Stimulated activated CD4-positive, alpha-beta T cell treated with anti-CD3 and anti-CD28 coated beads, TNF-alpha, amount 100 ng/mL, for 1 hour (primary cell): Measurements from ENCODE around the gene TMEM178A.
"Not testable (repeated sequence)": the region's sequence is repeated elsewhere in the genome, so short reads cannot be mapped to it uniquely, and the experiment has no call there.

Experiments used
- DNase-seq, 3 donors: peaks; one replicate each; pipeline ENCODE4 v3.0.0-alpha.2; 2020; ENCODE audit warnings: low read depth in 3 of 3, low spot score in 1 of 3

Gene TMEM178A

GRCh38 chr2:39708003-39708402, 42.3 kb downstream of the TMEM178A start:
- no peak for DNase-seq

- no peak for DNase-seq
Measured at GRCh38 chr2:39710807-39711206, 45.1 kb downstream of the TMEM178A start.

GRCh38 chr2:39712953-39713352, 47.2 kb downstream of the TMEM178A start:
- no peak for DNase-seq

- DNase-seq: no peak
Measured at GRCh38 chr2:39715095-39715494, 49.4 kb downstream of the TMEM178A start.

- DNase-seq: no peak
Measured at GRCh38 chr2:39715822-39716221, 50.1 kb downstream of the TMEM178A start.

- no peak for DNase-seq
Measured at GRCh38 chr2:39717067-39717466, 51.4 kb downstream of the TMEM178A start.

- DNase-seq: no peak
Measured at GRCh38 chr2:39718483-39718882, 52.8 kb downstream of the TMEM178A start.

GRCh38 chr2:39719317-39719716, 53.6 kb downstream of the TMEM178A start:
- no peak for DNase-seq

- no peak for DNase-seq
Measured at GRCh38 chr2:39720970-39721369, 55.3 kb downstream of the TMEM178A start.

GRCh38 chr2:39723497-39723896, 57.8 kb downstream of the TMEM178A start:
- DNase-seq: no peak

GRCh38 chr2:39723946-39724827, 58.5 kb downstream of the TMEM178A start:
- DNase-seq: no peak

- no peak for DNase-seq
Measured at GRCh38 chr2:39724828-39725144, 59.1 kb downstream of the TMEM178A start.

GRCh38 chr2:39725401-39725800, 59.7 kb downstream of the TMEM178A start:
- no peak for DNase-seq

- DNase-seq: not testable (repeated sequence)
Measured at GRCh38 chr2:39728085-39728484, 62.4 kb downstream of the TMEM178A start.

- DNase-seq: no peak
Measured at GRCh38 chr2:39728941-39729351, 63.2 kb downstream of the TMEM178A start.

GRCh38 chr2:39730276-39730675, 64.6 kb downstream of the TMEM178A start:
- DNase-seq: no peak

GRCh38 chr2:39730685-39731302, 65.1 kb downstream of the TMEM178A start:
- no peak for DNase-seq

- no peak for DNase-seq
Measured at GRCh38 chr2:39731546-39731945, 65.8 kb downstream of the TMEM178A start.

- no peak for DNase-seq
Measured at GRCh38 chr2:39732482-39732881, 66.8 kb downstream of the TMEM178A start.

- no peak for DNase-seq
Measured at GRCh38 chr2:39733070-39733674, 67.5 kb downstream of the TMEM178A start.

- no peak for DNase-seq
Measured at GRCh38 chr2:39734445-39734844, 68.7 kb downstream of the TMEM178A start.

- no peak for DNase-seq
Measured at GRCh38 chr2:39735648-39736047, 69.9 kb downstream of the TMEM178A start.
